HepG2 (cell line): ENCODE measurements around the gene UBE2L6. TPM values are rescaled to one million over a fixed set of nuclear protein-coding genes. Genes with fewer than 3 reads are reported as not detected.

Experiments used
- ATAC-seq: fragments of 200-7000 bp; cut with Tn5 transposase; 3 replicates; pipeline ENCODE4 v1.9.1; 2020; ENCODE audit warnings: mild to moderate bottlenecking, moderate library complexity
- BruUV-seq: library from RNA; stranded (reverse); fragments of 400-500 nt; replicated peaks from 2 replicates; lab custom pipeline; 2021; lab: Mats Ljungman, UMichigan
- CTCF ChIA-PET: fragments of 300-600 bp; formaldehyde crosslinking; extraction: SDS; loops from one replicate; lab custom pipeline; 2021; ENCODE audit warnings: low total read pairs, inconsistent platforms, low intra/inter-chr PET ratio; lab: Yijun Ruan, JAX
- POLR2A ChIA-PET: fragments of 350-600 bp; sonication (Branson Sonifier 250); formaldehyde crosslinking; loops from one replicate; lab custom pipeline; 2020; ENCODE audit warnings: antibody characterized with exemption, inconsistent platforms; lab: Yijun Ruan, JAX
- DNase-seq: peaks from one replicate; pipeline ENCODE4 v3.0.0-alpha.2; 2015; ENCODE audit warnings: low spot score
- FAIRE-seq: peaks from 3 replicates; lab custom pipeline; 2011; peaks lifted over from hg19 to GRCh38; lab: Jason Lieb, UNC
- H2AFZ ChIP-seq: one replicate; pipeline ENCODE4 v1.6.1; 2011; ENCODE audit warnings: low read length, inconsistent platforms
- H3K27ac ChIP-seq: fragments of 300-600 bp; 3 replicates; pipeline ENCODE4 v1.8.0; 2011; ENCODE audit warnings: mixed run types, mild to moderate bottlenecking, mixed read lengths, low read length, inconsistent platforms; ENCODE audit not compliant: insufficient read depth; ENCODE audit errors: extremely low read length
- H3K27me3 ChIP-seq, 2 experiments: fragments of 200-600 bp in 1 of 2; 2 replicates in 1 of 2; 3 replicates in 1 of 2; pipeline versions ENCODE4 v1.6.0 to v1.8.0; 2011; ENCODE audit warnings: low read length in 2 of 2, mild to moderate bottlenecking in 2 of 2, moderate library complexity in 2 of 2, inconsistent platforms in 1 of 2; ENCODE audit not compliant: insufficient read depth in 2 of 2, control insufficient read depth in 1 of 2
- H3K36me3 ChIP-seq, 2 experiments: fragments of 200-600 bp in 1 of 2; replicated peaks in 1 of 2; 2 replicates in 1 of 2; 3 replicates in 1 of 2; pipeline versions ENCODE4 v1.5.1 to v1.8.0; 2011; ENCODE audit warnings: low read length in 2 of 2, inconsistent platforms in 1 of 2; ENCODE audit not compliant: insufficient read depth in 2 of 2, control insufficient read depth in 1 of 2
- H3K4me1 ChIP-seq: 2 replicates; pipeline ENCODE4 v1.5.1; 2012; ENCODE audit warnings: low read length, inconsistent platforms; ENCODE audit not compliant: insufficient read depth
- H3K4me2 ChIP-seq: 2 replicates; pipeline ENCODE4 v1.6.0; 2011; ENCODE audit warnings: low read depth, low read length, inconsistent platforms
- H3K4me3 ChIP-seq, 3 experiments: fragments of 200-600 bp in 1 of 3; sonication (generic), shearing (Covaris generic) in 1 of 3; replicated peaks in 1 of 3; 2 replicates each; pipeline ENCODE4 v1.5.1; 2011 to 2016; ENCODE audit warnings: low read length in 3 of 3, inconsistent platforms in 2 of 3, low read depth in 2 of 3, mild to moderate bottlenecking in 2 of 3, control low read depth in 1 of 3, mixed read lengths in 1 of 3; ENCODE audit not compliant: insufficient read depth in 1 of 3
- H3K79me2 ChIP-seq: one replicate; pipeline ENCODE4 v1.6.1; 2011; ENCODE audit warnings: low read length, inconsistent platforms; ENCODE audit not compliant: insufficient read depth
- H3K9ac ChIP-seq: 2 replicates; pipeline ENCODE4 v1.6.0; 2011; ENCODE audit warnings: mild to moderate bottlenecking, low read depth, low read length, inconsistent platforms; ENCODE audit not compliant: insufficient read depth
- H3K9me3 ChIP-seq: 2 replicates; pipeline ENCODE4 v1.5.1; 2012; ENCODE audit warnings: mild to moderate bottlenecking, low read length
- H4K20me1 ChIP-seq: 2 replicates; pipeline ENCODE4 v1.6.0; 2011; ENCODE audit warnings: inconsistent platforms, mild to moderate bottlenecking, low read length, moderate library complexity; ENCODE audit not compliant: insufficient read depth
- LCORL ChIP-seq, 2 experiments: fragments of 450-650 bp in 1 of 2; sonication (generic) in 1 of 2; formaldehyde crosslinking in 1 of 2; IDR thresholded peaks; 2 replicates each; pipeline versions ENCODE4 v1.5.0 to v1.6.1; 2017 to 2020; ENCODE audit warnings: antibody characterized with exemption in 1 of 2, missing genetic modification reagents in 1 of 2
- NAIF1 ChIP-seq: sonication (generic); formaldehyde crosslinking; IDR thresholded peaks from 2 replicates; pipeline ENCODE4 v1.5.0; 2020; ENCODE audit warnings: mild to moderate bottlenecking, missing genetic modification reagents, borderline replicate concordance
- NR0B2 ChIP-seq: sonication (generic); formaldehyde crosslinking; IDR thresholded peaks from 2 replicates; pipeline ENCODE4 v1.4.0; 2020; ENCODE audit warnings: mild to moderate bottlenecking, missing genetic modification reagents
- ZNF17 ChIP-seq: sonication (generic); formaldehyde crosslinking; IDR thresholded peaks from 2 replicates; pipeline ENCODE4 v1.5.0; 2020; ENCODE audit warnings: mild to moderate bottlenecking, missing genetic modification reagents
- WGBS: methylation state at CpG from one replicate; pipeline ENCODE4 v1.1.6; 2017; ENCODE audit warnings: low lambda C conversion rate; 5-methylcytosine and 5-hydroxymethylcytosine counted together
- in situ Hi-C: cut with HindIII; loops from 2 replicates; pipeline ENCODE4 v1.10.0; 2017; ENCODE audit warnings: low pct_unique_long_range_greater_than_20kb; ENCODE audit not compliant: extremely low pct_ligation_motif_present
- intact Hi-C: fragments of 100-400 bp; cut with micrococcal nuclease; formaldehyde crosslinking; loops from one replicate; pipeline ENCODE4 v1.10.0; 2022; ENCODE audit not compliant: unreplicated experiment
- polyA plus RNA-seq, 8 experiments: library from polyadenylated mRNA; depleted of rRNA in 3 of 8; stranded (reverse) in 7 of 8; unstranded in 1 of 8; fragments of >200 nt; fragmentation: Illumina TruSeq in 4 of 8; extraction: Trizol in 4 of 8; gene quantifications; 2 replicates each; pipeline versions ENCODE4 v1.2.1 to v1.2.3, GENCODE V29; 2011 to 2016; ENCODE audit warnings: low read depth in 4 of 8, missing spikeins in 1 of 8, mixed read lengths in 1 of 8; ENCODE audit not compliant: insufficient read depth in 1 of 8
- total RNA-seq, 5 experiments: library from RNA; depleted of rRNA; stranded (reverse); fragments of >200 nt; fragmentation: Illumina TruSeq; extraction: Trizol; gene quantifications; 2 replicates each; pipeline ENCODE4 v1.2.3, GENCODE V29; 2016; ENCODE audit warnings: low read depth in 1 of 5
- TF ChIP-seq, protein P1 (sequence below): sonication (generic); formaldehyde crosslinking; IDR thresholded peaks from 2 replicates; pipeline ENCODE4 v1.4.0; 2020; ENCODE audit warnings: low read depth, mild to moderate bottlenecking, missing genetic modification reagents
- TF ChIP-seq, protein P2 (sequence below): sonication (generic); formaldehyde crosslinking; conservative IDR thresholded peaks from 2 replicates; pipeline ENCODE4 v1.8.0; 2022; ENCODE audit warnings: missing genetic modification reagents

UBE2L6 gene
- total and polyA plus RNA-seq, 2 of the 13 experiments (the other 11 are each of a cell fraction or from before 2014, with no cell fraction given) = 30.3 to 30.4 TPM

GRCh38 chr11:57599381-57599780, 31.9 kb upstream of the UBE2L6 start:
- H3K4me2 ChIP-seq = no peak overlapping the region
- in situ Hi-C loops = no loop called here
- no peaks in the 10 kb centered on the region for H3K36me3 ChIP-seq
- H2AFZ ChIP-seq = no peak overlapping the region
- H3K9me3 ChIP-seq = no peaks in the 10 kb centered on the region
- BruUV-seq = no TSS peak
- FAIRE-seq = no peak
- CTCF ChIA-PET = no interaction called here
- POLR2A ChIA-PET = no interaction called here
- H3K27ac ChIP-seq = no peak overlapping the region
- H3K4me1 ChIP-seq = peaks cover 35% of the 10 kb centered on the region
- TF ChIP-seq LCORL (IDR thresholded peaks at IDR 0.05) (no peak), LCORL (CRISPR knock-in tag; IDR thresholded peaks at IDR 0.05) (no peak), NR0B2 (CRISPR knock-in tag) (no peak), ZNF17 (CRISPR knock-in tag) (no peak), NAIF1 (no peak)
- TF ChIP-seq, protein P1, sequence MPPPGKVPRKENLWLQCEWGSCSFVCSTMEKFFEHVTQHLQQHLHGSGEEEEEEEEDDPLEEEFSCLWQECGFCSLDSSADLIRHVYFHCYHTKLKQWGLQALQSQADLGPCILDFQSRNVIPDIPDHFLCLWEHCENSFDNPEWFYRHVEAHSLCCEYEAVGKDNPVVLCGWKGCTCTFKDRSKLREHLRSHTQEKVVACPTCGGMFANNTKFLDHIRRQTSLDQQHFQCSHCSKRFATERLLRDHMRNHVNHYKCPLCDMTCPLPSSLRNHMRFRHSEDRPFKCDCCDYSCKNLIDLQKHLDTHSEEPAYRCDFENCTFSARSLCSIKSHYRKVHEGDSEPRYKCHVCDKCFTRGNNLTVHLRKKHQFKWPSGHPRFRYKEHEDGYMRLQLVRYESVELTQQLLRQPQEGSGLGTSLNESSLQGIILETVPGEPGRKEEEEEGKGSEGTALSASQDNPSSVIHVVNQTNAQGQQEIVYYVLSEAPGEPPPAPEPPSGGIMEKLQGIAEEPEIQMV (CRISPR knock-in tag) = no peak
- TF ChIP-seq, protein P2, sequence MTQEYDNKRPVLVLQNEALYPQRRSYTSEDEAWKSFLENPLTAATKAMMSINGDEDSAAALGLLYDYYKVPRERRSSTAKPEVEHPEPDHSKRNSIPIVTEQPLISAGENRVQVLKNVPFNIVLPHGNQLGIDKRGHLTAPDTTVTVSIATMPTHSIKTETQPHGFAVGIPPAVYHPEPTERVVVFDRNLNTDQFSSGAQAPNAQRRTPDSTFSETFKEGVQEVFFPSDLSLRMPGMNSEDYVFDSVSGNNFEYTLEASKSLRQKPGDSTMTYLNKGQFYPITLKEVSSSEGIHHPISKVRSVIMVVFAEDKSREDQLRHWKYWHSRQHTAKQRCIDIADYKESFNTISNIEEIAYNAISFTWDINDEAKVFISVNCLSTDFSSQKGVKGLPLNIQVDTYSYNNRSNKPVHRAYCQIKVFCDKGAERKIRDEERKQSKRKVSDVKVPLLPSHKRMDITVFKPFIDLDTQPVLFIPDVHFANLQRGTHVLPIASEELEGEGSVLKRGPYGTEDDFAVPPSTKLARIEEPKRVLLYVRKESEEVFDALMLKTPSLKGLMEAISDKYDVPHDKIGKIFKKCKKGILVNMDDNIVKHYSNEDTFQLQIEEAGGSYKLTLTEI (CRISPR knock-in tag) = no peak
- TF ChIP-seq, all 625 proteins: peak for 0
- WGBS = 60% methylated on average over 2 of the region's 2 CpGs
- intact Hi-C loops = loop anchor here (5.0 kb wide), 1 partner anchor 33 kb away; no protein-coding TSS in a partner anchor
- Histone ChIP-seq H3K9ac (no peak overlapping the region), H3K79me2 (no peaks in the 10 kb centered on the region), H3K4me3 (no peak overlapping the region), H3K27me3 (peaks cover 0 to 4% of the 10 kb centered on the region in 2 experiments; a peak in 1 of 5 replicates), H4K20me1 (no peaks in the 10 kb centered on the region)
- no peak for DNase-seq
- ATAC-seq = no peak
